SHP77 (cell line): Measurements from ENCODE around the gene CHCHD6.

Experiments used
- DNase-seq, 2 experiments: peaks; one replicate each; lab custom pipeline; 2025; lab: John Stamatoyannopoulos, UW

CHCHD6 gene, protein sequence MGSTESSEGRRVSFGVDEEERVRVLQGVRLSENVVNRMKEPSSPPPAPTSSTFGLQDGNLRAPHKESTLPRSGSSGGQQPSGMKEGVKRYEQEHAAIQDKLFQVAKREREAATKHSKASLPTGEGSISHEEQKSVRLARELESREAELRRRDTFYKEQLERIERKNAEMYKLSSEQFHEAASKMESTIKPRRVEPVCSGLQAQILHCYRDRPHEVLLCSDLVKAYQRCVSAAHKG

DNA sequence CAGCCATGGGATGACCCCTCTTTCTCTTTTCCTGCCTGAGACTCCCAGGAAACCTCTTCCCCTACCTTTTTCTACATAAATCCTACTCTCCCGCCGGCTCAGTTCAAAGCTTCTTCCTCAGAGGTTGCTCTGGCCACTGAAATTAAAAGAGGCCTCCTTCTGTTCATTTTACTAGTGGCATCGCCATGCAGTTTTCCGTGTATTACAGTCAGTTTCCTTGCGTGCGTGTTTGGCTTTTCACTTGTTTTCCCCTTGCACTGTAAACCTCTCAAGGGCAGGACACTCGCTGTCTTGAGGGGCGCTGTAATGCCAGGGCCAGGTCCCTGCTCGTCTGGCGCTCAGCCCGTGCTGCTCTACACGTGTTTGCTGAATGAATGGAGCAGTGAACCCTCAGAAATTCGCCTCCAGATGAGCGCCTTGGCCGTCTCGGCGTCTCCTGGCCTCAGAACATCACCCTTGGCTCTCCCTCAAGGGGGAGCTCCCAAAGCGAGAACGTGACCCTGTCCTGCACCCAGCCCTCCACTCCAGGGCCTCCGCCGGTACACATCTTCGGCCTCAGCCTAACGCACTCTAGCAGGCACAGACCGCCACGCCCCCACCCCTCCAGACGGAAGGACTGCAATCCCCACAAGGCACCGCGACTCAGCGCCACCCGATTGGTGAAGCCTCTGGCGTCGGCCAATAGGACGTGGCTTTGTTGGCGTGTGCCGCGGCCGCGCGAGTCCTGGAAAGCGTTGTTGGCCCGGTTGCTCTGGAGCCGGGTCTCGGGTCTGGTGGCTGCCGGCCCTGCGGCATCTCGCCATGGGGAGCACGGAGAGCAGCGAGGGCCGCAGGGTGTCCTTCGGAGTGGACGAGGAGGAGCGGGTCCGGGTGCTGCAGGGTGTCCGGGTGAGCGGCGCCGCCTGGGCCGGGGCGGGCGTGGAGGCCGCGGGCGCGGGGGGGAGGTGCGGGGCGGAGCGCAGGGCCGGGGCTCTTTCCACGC, at the start of gene CHCHD6:
Gene CHCHD6, plus strand, starts transcription at position 729 of the 982 bp plus-strand sequence. Its CDS starts 73 bp downstream, at position 802.
- peak; percentile 95 to 96 for DNase-seq

- DNase-seq, result no peak
These were observed 49.3 kb upstream of the CHCHD6 start, which contains the start of gene TXNRD3 for GRCh38 chr3:126654571-126655383. Gene TXNRD3 (minus strand): TSS chr3:126655124.

DNA sequence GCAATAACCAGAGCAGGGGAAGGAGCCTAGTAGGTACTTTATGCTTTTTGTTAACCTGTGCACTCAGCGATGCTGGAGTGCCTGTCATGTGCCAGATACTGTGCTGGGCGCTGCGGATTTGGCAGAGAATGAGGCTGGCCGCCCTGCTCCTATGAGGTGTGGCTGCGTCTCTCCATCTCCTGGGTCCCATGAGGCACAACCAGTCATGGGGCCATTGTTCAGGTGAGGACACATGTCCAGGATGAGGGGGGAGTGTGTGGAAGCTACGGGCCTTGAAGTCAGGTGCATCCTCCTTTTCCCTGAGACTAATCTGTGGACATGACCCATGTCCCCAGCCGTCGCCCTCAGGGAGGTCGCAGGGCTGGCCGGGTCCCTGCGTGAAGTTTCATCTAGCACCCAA, 48.2 kb upstream of the CHCHD6 start:
- no peak for DNase-seq

GRCh38 chr3:126656371-126657134, 47.5 kb upstream of the CHCHD6 start:
- DNase-seq, result no peak

GRCh38 chr3:126657901-126658300, 46.1 kb upstream of the CHCHD6 start:
- no peak for DNase-seq

GRCh38 chr3:126658584-126658983, 45.5 kb upstream of the CHCHD6 start:
- DNase-seq, result no peak

DNA sequence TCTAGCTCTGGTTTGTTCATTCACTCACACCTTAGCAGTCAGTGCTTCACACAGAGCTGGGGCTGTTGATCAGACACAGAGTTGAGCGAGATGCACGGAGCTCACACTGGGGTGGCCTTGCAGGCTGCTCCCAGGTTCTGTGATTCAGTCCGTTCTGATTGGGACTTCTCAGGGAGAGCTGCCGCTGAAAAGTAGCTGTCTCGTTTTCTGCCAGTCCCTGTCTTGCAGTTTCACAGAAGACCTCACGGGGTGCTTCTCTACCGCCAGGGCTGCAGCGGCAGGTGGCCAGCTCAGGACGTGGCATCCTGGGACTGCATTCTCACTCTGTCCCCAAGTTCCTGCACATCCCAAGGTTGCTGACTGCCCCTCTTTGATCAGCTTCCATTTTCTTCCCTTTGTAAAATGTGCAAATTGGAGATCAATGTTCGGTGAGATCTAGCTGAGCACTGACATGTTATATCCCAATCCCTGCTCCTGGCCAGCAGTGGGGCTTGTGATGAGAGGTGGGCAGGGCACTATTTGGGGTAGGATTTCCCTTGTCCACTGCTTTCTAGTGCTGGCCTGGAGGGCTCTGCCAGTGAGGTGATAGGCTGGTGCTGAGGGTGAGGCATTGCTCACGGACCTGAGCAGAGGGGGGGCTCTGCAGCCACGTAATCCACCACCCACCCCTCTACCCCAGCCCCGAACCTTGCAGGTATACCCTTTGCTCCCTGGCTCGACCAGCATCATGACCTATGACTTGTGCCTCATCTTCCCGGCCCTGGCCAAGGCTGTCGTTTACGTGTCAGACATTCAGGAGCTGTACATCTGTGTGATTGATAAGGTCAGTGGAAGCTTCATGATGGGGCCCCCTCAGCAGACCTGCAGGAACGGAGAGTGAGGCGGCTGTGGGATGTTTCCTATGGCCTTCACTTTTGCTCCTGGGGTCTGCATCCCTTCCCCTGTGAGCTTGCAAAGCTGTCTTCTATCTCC, 43.8 kb upstream of the CHCHD6 start:
- peak in 1 of 2 experiments; percentile 3 for DNase-seq

GRCh38 chr3:126661532-126662364, 42.3 kb upstream of the CHCHD6 start:
- no peak for DNase-seq

DNA sequence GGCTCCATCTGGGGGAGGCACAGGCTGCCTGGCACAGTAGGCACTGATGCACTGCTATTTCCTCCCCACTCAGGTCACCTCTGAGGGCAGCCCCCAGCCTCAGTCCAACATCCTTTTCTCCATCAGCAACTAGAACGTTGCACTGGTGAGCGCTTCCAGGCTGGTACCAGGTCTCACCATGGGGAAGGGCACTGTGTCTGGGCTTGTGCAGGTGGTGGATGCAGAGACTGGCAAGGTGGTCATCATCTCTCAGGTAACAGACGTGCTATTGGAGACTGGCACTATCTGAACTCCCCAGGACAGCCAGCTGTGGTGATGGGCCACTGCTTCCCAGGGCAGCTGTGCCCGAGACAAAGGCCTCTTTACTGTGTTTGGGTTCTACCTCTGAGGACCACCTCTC, 40.8 kb upstream of the CHCHD6 start:
- DNase-seq, result no peak

GRCh38 chr3:126663750-126664149, 40.3 kb upstream of the CHCHD6 start:
- DNase-seq, result no peak

- no peak for DNase-seq
These were observed 39.3 kb upstream of the CHCHD6 start for GRCh38 chr3:126664591-126665214.

DNA sequence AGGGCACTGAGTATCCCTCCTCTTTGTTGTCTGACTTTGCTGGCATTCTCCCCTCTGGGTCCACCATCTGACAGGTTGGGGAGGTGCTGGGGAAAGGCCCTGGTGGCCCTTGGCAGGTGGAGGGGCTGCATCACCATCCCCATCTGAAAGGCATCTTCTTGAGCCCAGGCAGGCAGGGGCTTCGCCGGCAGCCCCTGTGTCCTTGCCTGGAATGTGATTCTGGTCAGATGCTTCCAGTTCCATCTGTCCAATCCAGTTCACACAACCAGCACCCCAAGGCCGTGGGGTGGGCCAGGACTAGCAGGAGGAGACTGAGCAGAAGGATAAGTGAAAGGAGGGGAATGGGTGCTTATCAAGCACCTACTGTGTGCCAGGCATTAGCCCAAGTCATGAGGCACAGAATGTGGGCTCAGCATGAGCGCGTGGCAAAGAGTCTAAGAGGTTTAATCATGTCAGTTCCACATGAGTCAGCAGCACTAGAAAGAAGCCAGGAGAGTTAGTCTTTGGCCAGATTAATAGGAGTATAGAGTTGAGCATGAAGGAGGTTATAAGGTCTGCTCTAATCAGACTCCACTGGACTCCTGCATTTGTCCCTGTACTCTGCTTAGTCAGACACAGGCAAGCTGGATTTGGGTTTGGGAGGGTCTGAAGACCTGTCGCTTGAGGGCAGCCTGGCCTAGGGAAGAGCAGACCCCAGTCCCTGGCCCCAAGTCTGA, 38.7 kb upstream of the CHCHD6 start:
- no peak for DNase-seq

DNA sequence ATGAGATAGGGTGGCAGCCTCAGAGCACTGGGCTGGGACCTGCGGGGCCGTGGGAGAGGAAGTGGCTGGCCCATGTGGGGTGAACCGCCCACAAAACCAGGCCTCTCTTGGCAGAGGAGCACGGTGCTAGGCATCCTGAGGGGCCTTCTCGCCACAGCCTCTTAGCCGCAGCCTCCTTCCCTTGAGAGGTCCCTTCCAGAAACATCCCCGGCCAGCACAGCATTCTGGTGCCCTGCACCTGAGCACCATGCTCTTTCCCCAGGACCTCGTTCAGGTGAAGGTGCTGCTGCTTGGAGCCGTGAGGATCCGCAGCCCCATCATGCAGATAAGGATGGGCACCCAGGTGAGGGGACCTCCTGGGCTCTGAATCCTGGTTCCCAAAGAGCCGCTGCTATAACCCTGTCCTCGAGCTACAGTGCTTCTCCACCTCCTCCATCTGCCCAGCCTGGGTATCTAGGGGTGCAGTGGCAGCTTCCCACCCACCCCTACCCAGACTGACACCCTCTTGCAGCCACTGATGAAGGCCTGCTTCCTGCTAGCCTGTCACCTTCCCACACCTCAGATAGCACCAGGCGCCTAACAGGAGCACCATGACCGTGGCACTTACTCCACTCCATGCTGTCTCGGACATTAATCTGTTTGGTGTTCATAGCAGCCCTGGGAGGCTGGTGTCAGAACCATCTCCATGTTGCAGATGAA, 37.9 kb upstream of the CHCHD6 start:
- no peak for DNase-seq

DNA sequence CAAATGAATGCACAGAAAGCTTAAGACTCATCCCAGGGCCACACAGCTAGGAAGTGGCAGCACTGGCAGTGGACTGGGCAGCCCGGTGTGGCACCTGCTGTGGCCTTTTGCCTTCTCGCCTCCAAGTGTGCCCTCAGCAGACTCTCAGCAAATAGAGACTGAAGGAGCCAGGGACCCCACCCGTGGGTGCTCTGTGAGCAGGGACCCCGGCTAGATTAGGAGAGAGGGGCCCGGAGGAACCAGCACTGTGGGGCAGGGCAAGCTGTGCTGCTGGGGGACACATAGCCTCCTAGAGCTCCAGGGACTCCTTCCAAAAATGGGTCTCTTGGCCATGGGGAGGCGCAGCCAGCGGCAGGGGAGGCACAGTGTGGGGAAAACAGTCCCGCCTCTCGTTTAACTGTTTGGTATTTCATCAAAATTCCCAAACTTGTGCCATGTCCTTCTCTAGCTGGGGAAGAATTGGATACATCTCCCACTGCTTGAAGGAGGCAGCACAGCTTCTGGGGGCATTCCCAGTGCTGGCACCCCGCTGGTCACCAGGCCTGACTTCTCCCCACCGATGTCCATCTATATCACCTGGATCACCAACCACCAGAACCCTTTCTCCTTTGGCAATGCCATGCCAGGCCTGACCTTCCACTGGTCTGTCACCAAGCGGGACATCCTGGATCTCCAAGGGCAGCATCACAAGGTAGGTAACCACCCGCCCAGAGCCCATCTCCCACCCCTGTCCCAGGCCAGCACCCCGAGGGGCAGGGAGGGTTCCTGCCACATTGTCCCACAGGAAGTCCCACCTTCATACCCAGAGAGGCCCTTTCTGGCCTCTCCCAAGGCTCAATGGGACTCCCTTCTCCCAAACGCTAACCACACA, 37.1 kb upstream of the CHCHD6 start:
- no peak for DNase-seq

DNA sequence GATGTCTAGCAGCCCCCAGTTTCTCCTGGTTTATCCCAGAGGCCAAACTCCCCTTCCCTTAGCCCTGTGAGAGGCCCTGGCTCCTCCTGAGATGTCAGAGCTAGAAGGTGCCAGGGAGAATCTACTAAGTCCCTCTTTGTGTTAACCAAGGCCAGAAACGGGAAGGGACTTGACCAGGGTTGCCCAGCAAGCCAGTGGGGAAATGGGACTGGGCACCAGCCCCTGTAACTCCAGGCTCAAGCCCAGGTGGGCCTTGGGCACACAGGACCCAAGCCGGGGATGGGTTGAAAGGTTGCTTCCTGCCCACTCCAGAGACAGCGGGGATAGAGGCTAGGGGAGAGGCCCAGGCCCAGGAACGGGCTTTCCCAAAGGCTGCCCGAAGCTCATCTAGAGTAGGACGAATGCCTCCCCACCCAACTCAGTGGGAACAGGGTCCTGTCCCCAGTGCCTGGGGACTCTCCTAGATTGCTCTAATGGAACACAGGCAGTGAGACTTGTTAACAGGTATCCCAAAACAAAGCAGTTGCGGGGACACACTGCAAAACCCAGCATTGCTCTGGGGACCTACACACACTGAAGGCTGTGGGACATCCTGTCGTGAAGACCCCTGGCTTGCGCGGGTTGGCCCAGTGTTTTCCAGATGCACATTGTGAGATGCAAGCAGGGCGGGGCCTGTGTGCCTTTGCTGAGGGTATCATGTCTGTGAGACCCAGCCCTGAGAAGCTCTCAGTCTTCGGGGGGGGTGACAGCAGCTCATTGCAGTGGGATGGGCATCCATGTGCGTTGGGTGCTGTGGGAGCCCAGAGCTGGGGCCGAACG, 36.2 kb upstream of the CHCHD6 start:
- no peak for DNase-seq
